Limb (tissue), 2 donors: ENCODE measurements around the gene GPSM1.

Source experiments
- DNase-seq, 2 donors: peaks; one replicate each; pipeline ENCODE4 v3.0.0-alpha.2; 2016; ENCODE audit errors: extremely low spot score in 2 of 2

The GPSM1 gene

DNA sequence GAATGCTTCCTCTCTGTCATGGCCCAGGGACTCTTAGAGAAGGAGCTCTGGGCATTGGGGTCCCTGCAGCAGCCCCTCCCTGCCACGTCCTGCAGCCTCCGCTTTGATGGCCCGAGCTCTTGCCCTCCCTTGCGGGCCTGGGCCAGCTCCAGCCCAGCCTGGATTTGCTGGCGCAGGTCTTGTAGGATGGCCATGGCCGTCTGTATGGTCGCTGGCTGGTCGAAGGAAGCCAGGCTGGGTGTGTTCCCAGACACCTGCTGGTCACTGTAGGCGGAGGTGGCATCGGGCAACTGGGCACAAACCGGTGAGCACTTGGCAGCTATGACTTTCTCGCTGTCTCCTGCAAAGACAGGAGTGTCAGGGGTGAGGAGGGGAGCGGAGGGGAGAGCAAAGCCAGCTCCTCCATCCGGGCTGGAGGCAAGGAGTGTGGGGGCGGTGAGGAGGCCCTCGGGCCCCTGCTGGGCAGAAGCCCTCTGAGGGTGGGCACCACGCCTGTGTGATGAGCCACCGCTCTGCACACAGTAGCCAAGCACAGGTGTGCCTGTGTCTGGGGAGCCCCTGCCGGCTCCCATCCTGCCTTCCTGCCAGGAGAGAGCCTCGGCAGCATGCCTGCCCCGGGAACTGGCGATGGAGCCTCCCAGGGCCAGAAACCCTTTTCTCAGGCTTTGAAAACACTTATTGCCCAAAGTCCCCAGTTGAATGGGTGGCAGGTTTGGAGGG, 35.9 kb upstream of the GPSM1 start:
- no peak for DNase-seq

DNA sequence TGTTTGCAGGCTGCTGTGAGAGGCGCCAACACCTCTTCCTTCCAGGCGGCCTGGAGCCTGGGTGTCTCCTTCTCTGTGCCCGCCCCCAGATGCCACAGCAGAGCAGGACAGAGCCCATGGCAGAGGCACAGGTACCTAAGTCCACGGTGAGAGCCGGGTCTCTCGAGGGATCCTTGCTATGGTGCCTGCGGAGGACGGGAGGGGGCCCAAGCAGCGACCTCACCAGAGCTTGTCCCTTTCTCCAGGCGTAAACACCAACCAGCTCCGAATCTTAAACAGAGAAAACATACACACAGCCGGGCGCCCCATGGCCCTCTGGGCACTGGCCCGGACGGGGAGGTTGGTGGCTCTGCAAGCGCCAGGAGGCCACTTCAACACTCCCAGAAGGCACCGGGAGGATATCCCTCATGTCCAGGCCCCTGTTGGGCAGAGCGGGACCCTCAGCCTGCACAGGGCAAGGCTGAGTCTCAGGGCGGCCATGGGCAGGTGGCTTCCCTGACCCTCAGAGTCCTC, 35.3 kb upstream of the GPSM1 start:
- no peak for DNase-seq

- no peak for DNase-seq
Observed at GRCh38 chr9:136292591-136293448, 34.5 kb upstream of the GPSM1 start.

DNA sequence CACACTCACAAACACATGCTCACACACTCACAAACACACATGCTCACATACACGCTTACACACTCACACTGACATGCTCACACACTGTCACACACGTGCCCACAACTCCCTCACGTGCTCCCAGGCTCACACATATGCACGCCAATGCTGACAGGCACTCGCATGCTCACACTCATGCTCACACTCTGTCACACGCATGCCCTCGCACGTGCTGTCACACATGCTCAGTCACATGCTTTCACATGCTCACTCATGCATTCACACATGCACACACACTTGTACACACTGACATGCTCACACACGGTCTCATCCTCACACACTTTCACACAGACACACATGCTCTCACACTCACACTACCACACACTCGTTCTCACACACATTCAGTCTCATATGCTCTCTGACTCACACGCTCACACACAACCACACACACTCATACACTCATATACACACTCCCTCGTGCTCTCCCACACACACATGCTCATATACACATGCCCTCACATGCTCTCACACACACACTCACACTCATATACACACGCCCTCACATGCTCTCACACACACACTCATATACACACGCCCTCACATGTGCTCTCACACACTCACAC, 33.8 kb upstream of the GPSM1 start:
- no peak for DNase-seq

- no peak for DNase-seq
Observed at GRCh38 chr9:136294437-136294836, 32.9 kb upstream of the GPSM1 start.

DNA sequence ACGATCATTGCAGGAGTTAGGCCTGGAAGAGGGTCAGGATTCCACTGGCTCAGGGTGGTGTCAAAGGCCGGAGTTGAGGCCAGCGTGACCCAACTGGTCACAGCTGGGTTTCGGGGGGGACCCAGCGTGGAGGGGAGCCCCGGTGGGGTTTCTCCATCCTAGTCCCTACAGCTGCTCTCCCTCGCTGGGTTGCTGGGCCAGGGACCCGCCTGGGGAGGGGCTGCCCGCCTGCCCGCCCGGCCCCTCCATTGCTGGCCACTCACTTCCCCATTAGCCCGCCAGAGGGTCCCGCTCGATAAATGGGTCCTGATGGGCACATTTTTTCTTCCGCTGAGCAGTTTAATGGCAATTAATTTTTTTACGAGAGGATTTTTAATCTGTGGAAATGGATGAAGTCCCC, 32.3 kb upstream of the GPSM1 start:
- no peak for DNase-seq

DNA sequence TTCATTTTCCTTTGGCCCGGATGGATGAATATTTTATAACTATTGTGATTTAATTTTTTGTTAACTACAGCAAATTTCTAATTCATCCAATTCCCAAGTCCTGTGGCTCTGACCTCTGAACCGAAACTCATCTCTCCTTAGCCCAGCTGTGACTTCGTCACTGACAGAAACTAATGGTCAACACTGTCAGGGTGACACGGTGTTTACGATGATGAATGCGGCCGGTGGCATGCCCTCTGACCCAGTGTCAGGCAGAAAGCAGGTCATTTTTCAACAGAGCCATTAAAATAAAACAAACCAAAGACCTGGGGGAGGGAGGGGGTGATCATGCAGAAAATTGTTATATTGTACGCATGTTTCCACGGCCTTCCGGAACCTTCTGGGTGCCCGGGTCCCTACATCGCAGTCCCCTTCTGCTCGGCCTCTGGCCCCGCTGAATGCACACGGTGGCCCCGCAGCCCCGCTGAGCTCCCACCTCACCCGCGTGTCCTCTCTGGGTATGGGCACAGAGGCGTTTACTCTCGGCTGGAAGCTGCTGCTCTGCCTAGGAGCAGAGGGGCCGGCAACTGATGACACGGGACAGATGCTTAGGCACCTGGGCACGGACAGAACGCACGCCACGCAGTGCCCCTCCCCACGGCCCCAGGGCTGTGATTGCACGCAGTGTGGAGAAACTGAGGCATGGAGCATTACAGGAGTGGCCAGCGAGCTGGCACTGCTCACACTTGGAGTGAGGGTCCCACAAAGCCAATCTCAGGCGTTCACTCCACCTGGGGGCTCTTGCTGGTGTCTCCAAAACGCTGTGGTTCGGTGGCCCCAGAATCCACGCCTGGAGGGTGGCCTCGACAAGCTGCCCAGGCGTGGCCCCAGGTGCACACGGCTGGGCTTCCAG, 31.6 kb upstream of the GPSM1 start:
- no peak for DNase-seq

- no peak for DNase-seq
Observed at GRCh38 chr9:136296434-136297015, 30.8 kb upstream of the GPSM1 start.

DNA sequence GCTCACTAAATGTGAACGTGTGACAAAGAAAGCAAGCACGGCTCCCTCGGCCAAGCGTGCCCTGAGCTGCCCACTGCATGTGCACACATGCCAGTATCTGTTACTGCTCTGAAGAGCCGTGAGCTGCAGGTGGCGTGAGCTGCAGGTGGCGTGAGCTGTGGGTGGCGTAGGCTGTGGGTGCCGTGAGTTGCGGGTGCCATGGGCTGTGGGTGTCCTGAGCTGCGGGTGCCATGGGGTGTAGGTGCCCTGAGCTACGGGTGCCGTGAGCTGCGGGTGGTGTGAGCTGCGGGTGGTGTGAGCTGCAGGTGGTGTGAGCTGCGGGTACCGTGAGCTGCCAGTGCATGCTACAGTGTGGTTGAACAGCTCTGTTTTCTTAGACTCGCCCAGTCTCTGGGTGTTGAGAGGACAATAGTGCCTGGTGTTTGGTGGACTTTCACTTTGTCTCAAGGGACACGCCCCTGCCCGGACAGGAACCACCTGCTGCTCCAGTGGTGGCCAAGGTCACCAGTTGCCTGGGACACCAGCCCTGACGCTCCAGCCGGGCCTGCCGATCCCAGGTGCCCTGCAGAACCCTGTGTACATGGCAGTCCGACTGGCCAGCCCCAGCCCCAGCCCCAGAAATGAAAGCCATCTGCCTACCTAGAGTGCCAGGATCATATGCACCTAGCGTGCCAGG, 30.2 kb upstream of the GPSM1 start:
- DNase-seq: no peak

GRCh38 chr9:136297766-136298735, 29.3 kb upstream of the GPSM1 start:
- no peak for DNase-seq

DNA sequence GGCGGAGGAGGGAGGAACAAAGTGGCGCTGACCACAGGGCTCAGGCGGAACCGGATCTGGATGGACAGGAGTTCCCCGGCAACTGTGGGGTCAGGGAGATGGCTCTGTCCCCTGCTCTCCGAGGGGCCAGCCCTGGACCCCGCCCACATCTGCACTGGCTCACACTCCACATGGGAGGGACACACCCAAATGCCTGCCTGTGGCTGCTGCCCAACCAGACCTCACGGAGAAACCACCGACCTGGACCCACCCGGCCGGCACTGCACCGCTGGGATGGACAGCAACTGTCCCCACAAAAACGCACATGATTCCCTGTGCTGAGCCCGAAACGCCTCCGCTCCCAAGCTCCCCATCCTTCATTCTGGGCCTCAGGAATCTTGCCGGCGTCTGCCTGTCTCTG, 28.2 kb upstream of the GPSM1 start:
- no peak for DNase-seq

DNA sequence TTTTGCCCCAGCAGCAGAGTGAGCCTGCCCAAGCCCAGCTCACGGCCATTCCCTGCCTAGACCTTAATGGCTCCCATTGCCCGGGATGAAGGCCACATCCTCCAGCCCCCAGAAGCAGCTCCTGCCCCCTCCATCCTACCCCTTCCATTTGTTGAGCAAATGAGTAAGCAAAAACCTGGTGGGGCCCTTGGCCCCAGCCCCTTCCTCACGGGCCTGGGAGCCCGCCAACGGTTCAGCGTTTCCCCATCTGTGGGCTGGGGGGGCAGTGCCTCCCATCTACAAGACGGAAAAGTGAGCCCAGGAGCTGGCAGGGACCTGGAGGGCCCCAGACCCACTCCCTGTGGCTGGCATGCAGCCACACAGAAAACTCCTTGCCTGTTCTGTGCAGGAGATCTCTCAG, 27.8 kb upstream of the GPSM1 start:
- DNase-seq: no peak

- no peak for DNase-seq
Observed at GRCh38 chr9:136300016-136300545, 27.3 kb upstream of the GPSM1 start.

GRCh38 chr9:136300866-136301265, 26.5 kb upstream of the GPSM1 start:
- DNase-seq: no peak

- no peak for DNase-seq
Observed at GRCh38 chr9:136302527-136302926, 24.8 kb upstream of the GPSM1 start.

DNA sequence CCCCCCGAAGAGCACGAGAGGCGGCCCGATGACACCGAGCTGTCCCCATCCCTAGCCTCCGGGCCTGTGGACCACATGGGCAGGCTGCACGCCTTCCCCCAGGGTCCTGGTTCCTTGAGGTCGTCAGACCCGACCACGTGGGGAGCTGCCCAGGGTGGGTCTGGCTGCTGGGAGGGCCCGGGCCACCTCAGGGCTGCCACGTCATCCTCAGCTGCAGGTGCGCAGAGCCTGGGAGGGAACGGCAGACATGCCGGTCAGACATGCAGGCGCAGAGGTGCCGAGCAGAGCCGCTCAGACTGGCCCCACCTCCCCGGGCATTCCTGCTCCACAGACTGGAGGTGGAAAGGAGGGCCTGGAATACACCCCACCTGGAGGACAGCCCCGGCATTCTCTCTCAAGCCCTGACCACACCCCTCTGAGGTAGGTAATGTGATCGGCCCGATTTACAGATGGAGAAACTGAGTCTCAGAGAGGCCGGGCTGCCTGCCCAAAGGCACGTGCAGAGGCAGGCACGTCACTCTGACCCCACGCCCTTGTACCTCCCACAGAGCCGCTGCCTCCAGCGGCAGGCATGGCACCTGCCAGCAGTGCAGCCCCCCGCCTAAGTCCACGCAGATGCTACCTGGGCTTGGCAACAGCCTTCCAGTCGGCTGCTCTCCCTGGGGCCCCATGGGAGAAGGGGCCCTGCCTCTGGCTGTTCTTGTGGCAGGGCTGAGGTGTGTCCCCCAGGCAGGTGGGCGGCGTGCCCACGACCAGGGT, 24.1 kb upstream of the GPSM1 start:
- DNase-seq: no peak

DNA sequence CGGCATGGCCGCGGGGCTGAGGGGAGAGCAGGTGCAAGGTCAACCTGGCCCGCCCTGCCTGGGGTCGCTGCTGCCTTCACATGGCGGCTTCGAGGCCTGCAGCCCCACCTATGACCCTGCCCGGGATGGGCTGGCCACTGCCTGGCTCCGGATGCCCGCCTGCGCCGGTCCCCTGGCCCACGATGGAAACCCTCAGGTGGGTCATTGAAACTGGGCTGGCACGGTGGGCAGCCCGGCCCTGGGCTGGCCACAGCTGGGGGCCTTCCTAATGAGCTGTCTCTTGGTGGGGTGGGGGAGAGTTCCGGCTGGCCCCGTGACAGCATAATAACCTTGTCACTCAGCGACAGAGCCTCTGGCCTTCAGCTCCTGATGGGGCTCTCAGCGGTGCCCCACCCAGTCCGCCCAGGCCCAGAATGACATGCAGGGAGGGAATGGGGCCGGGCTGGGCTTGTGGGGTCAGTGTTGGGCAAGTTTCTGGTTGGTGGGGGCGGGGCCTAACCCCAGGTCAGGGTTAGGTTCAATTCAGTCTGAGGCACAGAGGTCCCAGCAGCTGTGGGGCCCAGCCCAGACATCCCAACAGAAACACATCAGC, 23.4 kb upstream of the GPSM1 start, which contains the start of gene CCDC187:
Gene CCDC187, minus strand, starts transcription at position 270 of the 592 bp plus-strand sequence. Its CDS starts 264 bp downstream, at position 6.
- DNase-seq: no peak

DNA sequence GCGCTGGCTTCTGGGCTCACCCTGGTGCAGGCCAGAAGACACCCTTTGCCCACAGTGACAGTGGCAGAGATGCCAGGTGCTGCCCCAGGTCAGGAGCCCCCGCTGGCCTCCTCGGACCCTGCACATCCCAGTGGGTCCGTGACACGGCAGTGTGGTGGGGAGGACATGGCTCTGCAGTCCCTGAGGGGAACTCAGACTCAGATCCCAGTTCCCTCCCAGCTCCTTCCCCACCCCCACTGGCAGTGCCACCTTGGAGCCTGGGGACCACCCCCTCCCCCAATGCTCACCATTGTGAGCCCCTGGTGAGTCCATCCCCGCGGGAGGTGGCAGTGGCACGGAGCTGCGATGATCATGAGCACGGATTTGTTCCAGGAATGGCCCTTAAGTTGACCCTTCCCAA, 22.9 kb upstream of the GPSM1 start:
- no peak for DNase-seq
